Stimulated activated CD8-positive, alpha-beta memory T cell treated with anti-CD3 and anti-CD28 coated beads, Interleukin-4, amount 100 ng/mL, for 1 hour (primary cell): ENCODE results near the gene DPYSL3.

Experiments
- DNase-seq, 2 donors: peaks; one replicate each; pipeline ENCODE4 v3.0.0-alpha.2; 2020; ENCODE audit warnings: low read depth in 2 of 2, low spot score in 1 of 2

DPYSL3 gene

DNA sequence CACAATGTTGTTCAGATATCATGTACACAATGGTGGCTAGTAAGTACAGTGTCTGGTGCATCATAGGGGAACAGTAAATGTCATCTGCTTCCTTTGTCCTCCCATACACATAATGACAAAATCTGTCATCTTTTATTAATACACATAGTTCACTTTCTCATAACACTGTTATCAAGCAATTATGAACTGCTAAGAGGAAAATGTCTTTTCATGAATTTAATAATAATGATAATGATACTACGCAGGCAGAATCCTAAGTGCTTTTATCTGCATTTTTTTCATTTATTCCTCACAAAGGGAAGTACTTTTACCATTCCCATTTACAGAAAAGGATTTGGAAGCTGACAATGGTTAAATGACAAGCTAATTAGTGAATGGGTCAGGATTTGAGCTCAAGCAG lies 35.7 kb downstream of the DPYSL3 start:
- no peak for DNase-seq

DNA sequence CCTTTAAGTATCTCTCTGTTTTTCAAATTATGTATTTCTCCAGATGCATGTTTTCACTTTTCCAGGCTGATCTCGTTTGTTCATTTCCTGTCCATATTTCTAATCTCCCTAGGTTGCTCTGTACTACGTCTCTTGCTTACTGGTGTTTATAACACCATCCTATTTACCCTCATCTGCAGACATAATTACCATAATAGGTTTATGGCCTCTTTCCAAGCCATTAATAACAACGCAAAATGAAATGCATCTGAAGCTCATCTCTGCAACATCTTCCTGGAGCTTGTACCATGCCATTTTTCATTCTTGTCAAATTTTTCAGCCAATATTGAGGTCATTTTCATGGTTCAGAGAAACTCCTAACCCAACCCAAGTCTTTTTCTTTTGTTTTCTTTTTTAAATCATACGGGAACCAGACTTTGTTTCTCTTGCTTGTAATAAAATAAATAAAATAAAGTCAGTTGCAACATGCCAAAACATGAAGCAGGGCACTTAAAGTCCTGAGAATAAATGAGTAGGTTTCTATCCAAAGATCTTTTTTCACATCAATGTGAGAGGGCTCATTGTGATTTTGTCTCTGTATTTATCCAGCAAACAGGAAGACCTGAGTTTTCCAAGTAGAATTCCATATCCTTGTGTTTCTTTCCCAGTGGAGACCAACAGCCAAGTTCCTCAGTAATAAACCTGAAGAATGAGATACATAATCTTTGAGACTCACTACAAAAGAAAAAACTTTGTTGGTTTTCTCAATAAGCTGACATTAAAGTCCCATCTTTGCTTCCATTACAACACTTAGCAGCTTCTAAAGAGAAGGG lies 37.0 kb downstream of the DPYSL3 start:
- DNase-seq = no peak

DNA sequence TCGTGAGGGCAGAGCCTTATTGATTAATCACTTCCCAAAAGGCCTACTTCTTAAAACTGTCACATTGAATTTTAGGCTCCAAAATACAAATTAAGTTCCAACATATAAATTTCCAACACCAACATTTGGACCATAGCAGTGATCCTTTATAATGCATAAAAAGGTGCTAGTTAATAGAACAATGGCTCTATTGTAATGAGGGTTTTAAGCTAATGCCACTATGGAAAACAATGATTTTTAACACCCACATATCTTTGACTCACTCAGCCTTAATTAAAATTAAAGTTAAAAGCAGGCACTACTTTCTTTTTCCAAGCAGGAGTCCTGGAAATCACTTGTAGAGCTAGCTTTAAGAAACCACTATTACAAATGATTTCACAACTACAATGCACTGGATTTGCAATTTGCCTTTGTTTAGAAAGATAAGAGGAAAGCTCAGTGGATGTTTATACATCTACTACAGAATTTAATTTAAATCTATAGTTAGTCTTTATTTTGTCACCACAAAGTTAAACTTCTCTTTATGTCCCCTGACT lies 41.8 kb downstream of the DPYSL3 start:
- DNase-seq = no peak

DNA sequence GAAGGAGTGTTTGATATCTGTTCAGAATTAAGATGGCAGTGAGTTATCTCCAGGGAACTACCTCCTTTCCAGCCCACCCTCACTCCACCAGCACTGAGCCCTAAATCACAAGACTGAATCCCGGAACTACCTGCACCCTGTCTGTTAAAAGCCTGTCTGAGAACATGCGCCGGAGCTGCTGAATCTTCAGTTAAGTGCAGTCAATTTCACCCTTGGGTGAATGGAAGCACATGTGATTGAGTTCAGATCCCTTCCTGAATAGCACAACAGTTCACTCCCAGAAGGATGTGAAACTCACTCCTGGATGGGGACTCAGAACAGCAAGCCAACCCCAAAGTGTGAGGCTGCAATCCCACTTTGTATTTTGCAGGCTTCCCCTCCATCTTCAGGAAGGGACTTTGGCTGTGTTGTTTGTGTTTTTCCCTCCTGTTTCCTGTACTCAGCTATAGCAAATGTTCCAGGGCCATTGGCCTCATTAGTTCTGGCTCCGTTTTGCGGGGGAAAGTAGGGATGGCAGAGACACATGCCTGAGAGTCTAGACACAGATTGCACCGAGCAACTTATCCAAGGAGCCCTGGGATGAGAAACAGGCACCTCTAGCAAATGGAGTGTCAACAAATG lies 43.4 kb downstream of the DPYSL3 start:
- no peak for DNase-seq

DNA sequence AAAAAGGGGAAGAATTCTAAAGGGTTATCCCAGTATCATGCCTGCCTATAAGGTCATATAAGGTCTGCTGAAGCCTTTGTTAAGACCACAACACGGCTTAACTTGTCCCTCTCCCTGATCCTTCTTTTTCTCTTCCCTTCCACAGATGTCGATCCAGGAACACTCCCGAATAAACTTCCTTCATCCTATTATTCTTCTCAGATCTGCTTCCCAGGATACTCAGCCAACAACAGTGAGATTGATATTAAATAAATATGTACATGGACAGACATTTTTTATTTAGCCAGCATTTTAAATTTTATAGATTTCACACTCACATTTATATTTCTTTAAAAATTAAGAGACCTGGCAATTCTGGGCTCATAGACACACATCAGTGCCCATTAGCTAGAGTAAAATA lies 44.1 kb downstream of the DPYSL3 start:
- DNase-seq = no peak

DNA sequence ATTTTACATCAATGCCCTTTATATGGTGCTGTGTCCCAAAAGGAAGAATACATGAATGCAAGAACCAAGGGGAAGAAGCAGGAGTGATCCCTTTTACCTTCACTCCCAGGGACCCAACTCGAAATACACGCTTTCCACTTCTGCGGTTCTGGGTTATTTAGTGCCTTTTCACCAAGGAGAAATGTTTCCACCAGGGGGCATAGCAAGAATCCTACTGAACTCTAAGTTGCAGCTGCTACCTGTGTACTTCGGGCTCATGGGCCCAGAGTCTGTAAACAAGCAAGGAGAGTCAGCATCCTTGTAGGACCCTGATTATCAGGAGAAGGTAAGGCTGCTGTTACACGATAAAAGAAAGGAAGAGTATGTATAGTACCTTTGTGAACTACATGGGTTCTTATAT lies 45.7 kb downstream of the DPYSL3 start:
- DNase-seq = no peak

DNA sequence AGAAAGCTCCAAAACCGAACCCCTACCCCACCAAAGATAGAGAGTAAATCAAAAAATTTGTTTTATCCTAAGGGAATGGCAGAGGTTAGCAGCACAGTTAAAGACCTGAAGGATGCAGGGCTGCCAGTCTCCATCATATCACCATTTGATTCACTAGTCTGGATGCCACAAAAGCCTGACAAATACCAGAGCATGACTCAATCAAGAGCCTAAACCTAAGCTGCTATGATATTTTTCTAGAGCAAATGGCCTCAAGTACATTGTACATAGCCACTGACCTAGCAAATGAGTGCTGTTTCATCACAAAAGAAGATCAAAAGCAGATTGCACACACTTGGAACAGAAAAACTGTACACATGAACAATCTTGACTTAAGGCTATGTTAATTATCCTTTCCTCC lies 48.0 kb downstream of the DPYSL3 start:
- no peak for DNase-seq

DNA sequence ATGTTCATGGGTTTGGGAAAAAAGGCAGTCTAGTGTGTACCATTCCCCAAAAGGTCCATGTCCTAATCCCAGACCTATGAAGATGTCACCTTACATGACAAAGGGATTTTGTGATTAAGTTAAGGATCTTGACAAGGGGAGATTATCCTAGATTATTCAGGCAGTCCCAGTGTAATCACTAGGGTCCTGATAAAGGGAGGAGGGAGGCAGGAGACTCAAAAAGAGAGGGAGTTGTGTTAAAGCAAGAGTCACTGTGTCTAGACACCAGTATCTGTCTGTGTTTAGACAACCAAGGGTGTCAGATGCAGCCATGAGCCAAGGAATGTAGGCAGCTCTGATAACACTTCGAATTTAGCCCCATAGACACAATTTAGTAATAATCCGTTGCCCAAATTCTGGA lies 49.5 kb downstream of the DPYSL3 start:
- DNase-seq = no peak

DNA sequence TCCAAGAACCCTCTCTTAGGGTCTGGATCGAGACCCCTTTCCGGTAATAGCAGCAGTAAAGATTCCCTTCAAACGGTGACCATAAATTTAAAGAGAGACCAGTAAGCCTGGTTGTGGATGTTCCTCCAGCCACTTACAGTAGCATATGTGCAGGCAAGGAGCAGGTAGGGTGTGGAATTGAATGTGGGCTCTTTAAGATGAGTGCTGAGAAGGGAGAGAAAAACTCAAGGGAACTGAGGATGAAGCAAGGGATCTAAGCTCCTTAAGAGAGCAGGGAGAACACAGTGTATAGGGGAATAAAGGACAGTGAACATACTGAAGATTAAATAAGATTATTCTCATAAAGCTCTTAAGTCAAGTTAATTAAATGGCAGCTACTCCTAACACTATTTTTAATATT lies 51.3 kb downstream of the DPYSL3 start:
- no peak for DNase-seq

DNA sequence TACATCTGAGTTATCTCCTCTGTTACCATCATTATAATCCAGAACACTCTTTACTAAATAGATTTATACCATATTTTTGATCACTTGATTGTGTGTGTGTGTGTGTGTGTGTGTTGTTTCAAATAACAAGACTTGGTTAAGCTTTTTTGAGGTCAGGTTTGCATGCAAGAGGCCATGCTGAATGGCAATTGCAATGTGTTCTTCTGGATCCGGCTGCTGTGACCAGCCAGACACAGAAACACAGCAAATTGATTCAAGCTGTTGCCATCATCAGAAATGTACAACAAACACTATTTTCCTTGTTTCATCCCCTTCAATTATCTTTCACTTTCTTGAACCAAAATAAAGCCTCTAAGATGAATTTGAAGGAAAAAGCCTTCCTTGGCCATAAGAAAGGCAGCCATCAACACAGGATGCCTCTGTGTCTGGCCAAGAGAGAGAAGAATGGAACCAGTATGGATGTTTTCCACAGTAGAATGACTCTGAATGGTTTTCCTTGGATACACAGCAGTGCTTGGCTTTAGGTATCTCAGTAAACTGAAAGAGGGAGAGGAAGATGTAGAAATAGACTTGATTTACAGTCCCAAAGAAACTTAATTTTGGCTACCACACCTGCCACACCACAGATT lies 53.9 kb downstream of the DPYSL3 start:
- DNase-seq = no peak

DNA sequence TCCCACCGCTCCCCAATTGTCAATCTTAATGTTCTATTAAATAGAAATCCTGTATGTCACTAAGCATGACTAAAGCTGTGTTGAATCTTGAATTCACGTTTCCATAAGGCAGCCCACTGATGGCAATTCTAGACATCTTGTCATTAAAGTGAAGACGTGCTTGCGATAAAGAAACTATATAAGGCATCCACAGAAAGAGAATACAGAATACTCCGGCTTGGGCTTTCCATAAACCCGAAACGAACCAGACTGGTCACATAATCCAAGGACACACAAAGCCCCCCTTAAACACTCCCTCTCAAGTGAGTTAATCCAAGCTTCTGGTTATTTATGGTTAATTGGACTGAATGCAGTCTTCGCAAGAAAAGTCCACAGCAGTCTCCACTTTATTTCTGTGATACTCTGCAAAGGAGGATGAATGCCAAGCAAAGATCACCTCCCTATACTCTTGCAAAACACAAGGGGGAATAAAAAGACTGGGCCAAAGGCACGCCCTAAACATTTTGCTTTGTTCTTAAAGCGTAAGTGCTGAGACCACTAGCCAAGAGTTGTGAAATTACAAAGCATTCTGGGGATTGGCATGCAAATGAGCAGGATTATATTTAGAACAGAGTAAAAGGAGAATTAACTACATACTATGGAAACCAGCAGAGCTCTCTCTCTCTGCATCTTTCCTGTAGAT lies 54.7 kb downstream of the DPYSL3 start:
- DNase-seq = no peak

DNA sequence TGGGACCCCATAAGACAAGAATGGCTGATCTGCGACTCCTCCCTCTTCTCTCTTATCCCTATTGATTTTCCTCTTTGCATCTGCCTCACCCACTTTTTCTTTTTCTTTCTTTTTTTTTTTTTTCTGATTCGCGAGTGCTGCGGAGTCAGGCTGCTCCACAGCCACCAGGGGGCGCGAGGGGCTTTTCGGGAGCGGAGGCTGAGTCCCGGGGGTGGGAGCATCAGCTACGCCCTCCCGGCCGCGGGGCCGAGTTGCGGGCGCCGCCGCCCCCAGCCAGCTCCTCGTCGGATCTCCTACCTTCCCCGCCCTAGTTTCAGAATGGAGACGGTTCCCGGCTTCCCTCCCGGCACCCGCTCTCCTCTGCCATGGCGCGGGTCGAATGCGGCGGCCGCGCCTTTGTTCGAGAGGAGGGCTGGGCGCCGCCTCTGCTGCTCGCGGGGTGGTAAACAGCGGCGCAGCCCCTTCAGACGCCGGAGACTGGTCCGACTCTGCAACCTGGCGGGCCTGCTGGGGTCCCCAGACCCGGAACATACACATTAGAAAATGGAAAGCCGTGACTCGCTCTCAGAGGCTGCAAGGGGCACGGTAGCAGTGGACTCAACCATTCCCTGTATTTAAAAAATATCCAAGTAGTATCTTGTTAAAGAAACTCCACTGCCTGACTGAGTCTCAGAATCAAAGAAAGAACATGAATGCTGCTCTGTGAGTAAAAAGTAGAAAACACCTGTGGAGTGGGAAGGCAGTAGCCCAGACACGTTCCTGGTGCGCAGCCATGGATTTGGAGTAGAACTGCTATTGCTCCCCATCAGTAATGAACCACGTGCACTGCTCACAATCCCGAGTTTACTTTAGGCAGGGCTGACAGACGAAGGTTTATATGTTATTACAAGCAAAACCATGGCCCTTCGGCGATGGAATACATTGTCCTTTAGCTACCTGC lies 55.7 kb downstream of the DPYSL3 start:
- DNase-seq = peak; percentile 20 to 40

DNA sequence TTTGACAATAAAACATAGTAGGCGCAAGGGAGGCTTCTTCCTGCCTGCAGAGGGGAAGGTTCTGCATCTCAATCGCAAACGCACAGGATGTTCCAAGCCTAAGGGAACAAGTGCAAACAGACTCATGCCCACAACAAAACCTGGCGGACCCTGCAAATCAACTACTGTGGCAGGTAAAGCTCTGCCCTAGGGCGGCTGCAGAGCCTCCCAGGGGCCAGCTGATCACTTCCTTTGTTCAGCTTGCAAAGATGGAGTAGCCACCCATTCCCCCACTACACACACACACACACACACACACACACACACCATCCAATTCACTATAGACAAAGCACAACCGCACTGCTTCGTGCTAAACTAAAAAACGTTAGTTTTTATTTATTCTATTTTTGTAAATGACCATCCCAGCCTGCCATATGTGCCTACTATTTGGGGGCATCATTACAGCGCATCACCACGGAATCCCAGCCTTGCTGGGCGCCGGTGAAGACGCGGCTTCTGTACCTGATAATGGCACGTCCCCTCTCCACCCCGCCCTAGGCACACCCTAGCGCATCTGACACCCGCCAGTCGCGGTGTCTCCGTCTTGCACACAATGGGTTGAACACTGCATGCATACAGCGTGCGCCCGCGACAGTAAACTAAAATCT lies 57.6 kb downstream of the DPYSL3 start:
- no peak for DNase-seq

DNA sequence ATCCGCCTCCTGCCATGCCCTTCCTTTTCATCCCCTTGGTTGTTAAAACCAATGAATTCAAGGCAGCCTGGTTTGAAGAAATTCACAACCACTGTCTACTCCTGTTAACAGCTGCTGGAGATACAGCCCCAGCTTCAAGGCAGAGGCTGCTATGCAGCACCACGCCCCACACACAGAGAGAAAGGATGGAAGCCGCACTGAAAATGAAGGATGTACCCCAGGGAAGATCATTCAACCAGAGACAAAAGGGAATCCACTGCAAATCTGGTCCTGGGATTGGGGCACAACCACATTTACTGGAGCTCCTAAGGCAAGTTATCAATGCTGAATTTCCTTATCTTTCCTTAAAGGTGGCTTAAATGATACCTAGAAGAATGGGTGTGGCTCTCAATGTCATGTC lies 58.7 kb downstream of the DPYSL3 start:
- no peak for DNase-seq

DNA sequence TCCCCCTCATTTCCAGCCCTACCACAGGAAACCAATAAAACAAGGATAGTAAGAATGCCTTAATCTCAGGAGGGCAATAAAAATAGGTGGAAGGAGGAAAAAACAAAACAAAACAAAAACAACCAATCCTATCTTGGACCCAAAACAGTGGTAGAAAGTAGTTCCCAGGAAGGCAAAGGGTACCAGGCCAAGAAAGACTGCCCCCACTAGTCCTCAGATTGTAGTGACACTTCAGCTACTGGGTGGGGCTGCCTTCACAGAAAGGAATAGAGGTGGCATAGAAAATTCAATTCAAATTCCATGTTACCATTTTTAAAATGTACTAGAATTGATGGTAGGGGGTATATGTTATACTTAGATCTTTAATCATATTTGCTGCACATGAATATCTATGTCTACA lies 59.3 kb downstream of the DPYSL3 start:
- DNase-seq = no peak

DNA sequence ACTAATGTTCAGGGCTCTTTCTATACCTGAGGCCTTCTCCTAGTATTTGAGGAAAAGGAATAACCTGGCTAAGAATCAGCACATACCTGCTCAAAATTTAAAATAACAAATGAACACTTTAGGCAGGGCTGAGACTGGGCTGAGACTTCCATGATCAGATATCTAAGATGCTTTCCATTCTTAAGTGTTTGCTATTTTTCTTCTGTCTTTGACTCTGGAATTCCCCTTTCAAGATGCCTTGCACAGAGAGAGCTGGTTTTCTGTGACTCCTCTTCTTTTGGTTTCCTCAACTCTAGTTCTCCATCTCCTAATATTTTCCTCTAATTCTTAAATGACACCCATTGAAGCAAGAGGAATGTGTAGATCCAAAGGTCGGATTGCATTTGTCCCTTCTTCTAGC lies 61.1 kb downstream of the DPYSL3 start:
- DNase-seq = no peak

DNA sequence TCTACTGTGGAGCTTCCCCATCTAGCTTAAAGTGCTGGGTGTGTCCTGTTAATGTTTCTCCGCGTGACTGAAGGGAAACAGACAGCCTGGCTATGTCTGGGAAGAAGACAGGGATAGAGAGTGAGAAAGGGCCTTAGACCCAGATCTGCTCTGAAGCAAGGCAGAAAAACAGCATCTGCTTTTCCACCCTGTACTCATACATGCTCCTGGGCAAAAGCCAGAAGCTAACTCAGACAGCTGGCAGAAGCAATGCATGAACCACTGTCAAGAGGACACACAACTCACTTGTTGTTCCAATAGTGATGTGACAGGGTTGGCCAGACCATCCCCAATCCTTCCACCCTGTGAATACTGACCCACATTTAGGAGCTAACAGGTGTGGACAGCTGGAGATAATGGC lies 63.3 kb downstream of the DPYSL3 start:
- no peak for DNase-seq

DNA sequence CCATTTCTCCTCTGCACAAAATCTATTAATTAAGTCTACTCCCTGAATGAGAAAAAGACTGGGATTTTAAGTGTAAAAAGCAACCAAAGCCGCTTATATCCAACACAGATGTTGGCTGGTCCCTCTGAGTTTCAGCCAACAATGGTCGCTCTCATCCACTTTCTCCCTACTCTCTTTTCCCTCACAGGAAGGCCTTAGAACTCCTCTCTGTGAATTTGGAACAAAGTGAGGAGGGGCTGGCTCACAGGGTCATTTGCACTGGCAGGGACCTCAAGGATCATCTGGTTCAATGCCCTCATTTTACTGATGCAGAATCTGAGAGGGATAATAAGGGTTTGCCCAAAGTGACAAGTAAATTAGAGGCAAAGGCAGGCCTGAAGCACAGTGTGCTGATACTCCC lies 64.0 kb downstream of the DPYSL3 start:
- no peak for DNase-seq

DNA sequence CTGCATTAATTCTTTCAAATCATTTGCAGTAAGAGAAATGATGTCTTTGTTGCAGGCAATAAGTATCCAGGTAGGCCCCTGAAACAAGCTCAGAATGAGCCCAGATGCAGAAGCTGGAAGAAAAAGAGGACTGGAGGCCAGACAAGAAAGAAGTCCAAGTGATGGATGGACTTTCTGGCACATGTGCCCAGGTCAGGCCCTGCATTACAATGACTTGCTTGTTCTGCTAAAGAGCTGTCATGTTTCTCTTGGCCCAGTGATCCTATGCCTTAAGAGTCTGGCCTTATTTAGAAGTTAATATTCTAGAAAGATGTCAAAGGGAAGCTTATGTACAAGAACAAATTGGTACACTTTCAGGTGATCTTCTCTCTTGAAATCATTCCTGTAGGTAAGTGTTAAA lies 64.8 kb downstream of the DPYSL3 start:
- DNase-seq = no peak

DNA sequence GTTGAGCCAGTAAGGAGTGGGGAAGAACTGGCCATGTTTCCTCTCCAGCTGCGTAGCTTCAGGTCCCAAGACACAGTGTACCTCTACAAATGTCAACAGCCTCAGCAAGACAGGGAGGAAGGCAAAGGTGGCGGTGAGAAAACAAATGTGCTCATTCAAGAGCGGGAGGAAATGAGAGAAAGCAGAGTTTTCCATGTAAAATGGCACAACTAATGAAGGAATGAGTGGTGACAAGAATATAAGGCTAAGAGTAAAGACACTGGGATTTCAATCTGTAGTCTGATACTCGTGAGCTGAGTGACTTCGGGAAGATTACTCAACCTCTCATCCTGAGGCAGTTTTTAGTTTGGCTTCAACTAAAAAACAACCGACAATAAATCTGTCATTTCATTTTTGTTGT lies 67.6 kb downstream of the DPYSL3 start:
- DNase-seq = no peak
